Colonic mucosa (tissue), 4 donors: ENCODE measurements around the gene VSIG2. TPM values are rescaled to one million over a fixed set of nuclear protein-coding genes. Genes with fewer than 3 reads are reported as not detected.

ENCODE experiments used
- DNase-seq: peaks from one replicate; pipeline ENCODE4 v3.0.0-alpha.2; 2020
- H3K27ac ChIP-seq: fragments of 200-600 bp; one replicate; pipeline ENCODE4 v1.8.0; 2021
- H3K27me3 ChIP-seq: fragments of 200-600 bp; one replicate; pipeline ENCODE4 v1.8.0; 2021
- H3K36me3 ChIP-seq: fragments of 200-600 bp; one replicate; pipeline ENCODE4 v1.8.0; 2021
- H3K4me1 ChIP-seq: fragments of 200-600 bp; one replicate; pipeline ENCODE4 v1.8.0; 2021; ENCODE audit warnings: mild to moderate bottlenecking
- H3K4me3 ChIP-seq: fragments of 200-600 bp; one replicate; pipeline ENCODE4 v1.8.0; 2021
- H3K9ac ChIP-seq, 2 donors: one replicate each; pipeline ENCODE4 v1.7.0; 2013; ENCODE audit warnings: control low read depth in 2 of 2, low read depth in 2 of 2, low read length in 2 of 2
- H3K9me3 ChIP-seq: fragments of 200-600 bp; one replicate; pipeline ENCODE4 v1.8.0; 2021
- intact Hi-C: fragments of 100-400 bp; cut with DNase I; formaldehyde crosslinking; loops from one replicate; pipeline ENCODE4 v1.14.1; 2022
- total RNA-seq, 2 donors: library from RNA; stranded (reverse); fragmentation: NEBNext Ultra II Directional in 1 of 2; extraction: Animal tissue kit (Norgen Biotek cat#: 25700) in 1 of 2; gene quantifications; one replicate each; pipeline ENCODE4 v1.2.1, GENCODE V29; 2021
- TF ChIP-seq, protein P1 (sequence below): fragments of 200-600 bp; IDR thresholded peaks from one replicate; pipeline ENCODE4 v1.8.0; 2022; ENCODE audit warnings: antibody characterized with exemption, mild to moderate bottlenecking
- donor health status: healthy.
- donor health status: DM: no; HTN: no; CAD: no.
- donor health status: DM: no; HTN: no; CAD: no.

VSIG2 gene
- total RNA-seq, 2 donors from 2014 or later, result 122 to 155 TPM

DNA sequence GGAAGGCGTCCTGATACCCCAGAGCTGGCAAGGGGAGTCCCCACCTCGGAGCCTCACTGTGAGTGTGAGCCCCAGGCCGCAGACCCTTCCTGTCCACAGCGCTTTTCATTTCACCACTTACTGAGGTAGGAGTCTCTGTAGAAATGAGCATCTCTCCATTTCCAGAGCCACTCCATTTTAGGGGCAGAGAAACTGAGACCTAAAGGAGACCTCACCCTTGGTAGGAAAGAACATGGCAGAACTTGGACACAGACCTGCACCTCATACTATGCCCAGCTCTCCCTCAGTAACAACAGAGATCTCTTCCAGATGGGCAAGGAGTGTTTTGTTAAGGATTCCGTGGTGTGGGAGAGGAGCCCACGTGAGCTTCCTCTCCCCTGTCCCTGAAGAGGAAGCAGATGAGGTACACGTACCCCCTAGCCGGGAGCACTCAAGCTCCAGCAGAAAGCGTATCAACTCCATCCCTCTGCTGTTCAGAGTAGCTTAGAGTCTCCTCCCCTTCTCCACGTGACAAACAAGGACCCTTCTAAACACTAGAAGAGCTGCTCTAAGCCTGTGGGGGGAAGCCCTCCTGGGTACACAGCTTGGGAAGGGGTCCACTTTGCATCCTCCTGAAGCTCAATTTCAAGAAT, 532 bp upstream of the VSIG2 start:
- DNase-seq, result no peak
- TF ChIP-seq, protein P1, sequence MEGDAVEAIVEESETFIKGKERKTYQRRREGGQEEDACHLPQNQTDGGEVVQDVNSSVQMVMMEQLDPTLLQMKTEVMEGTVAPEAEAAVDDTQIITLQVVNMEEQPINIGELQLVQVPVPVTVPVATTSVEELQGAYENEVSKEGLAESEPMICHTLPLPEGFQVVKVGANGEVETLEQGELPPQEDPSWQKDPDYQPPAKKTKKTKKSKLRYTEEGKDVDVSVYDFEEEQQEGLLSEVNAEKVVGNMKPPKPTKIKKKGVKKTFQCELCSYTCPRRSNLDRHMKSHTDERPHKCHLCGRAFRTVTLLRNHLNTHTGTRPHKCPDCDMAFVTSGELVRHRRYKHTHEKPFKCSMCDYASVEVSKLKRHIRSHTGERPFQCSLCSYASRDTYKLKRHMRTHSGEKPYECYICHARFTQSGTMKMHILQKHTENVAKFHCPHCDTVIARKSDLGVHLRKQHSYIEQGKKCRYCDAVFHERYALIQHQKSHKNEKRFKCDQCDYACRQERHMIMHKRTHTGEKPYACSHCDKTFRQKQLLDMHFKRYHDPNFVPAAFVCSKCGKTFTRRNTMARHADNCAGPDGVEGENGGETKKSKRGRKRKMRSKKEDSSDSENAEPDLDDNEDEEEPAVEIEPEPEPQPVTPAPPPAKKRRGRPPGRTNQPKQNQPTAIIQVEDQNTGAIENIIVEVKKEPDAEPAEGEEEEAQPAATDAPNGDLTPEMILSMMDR, result no peak
- peaks cover 4% of the 10 kb centered on the region for H3K4me1 ChIP-seq
- H3K9me3 ChIP-seq, result no peaks in the 10 kb centered on the region
- peak overlapping the region; percentile 48 for H3K4me3 ChIP-seq
- intact Hi-C loops, result no loop called here
- H3K27me3 ChIP-seq, result no peaks in the 10 kb centered on the region
- H3K27ac ChIP-seq, result no peak overlapping the region
- peak overlapping the region; percentile 8 to 84 for H3K9ac ChIP-seq
- no peaks in the 10 kb centered on the region for H3K36me3 ChIP-seq

DNA sequence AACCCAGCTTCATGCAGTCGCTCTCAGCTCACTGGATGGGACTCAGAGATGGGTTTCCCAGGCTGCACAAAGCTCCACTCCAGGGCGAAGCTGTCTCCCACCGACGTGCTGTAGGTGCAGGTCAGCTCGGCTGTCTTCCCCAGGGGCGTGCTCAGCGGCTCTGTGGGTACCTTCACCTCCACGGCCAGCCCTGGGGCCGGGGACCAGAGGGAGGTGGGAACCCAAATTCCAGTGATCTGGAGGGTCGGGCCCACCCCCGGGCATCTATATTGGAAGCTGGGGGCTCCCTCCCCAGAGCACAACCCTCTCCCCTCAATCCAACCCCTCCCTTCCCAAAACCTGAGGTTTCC, 689 bp downstream of the VSIG2 start:
- Histone ChIP-seq H3K4me1 (peaks cover 4% of the 10 kb centered on the region), H3K9me3 (no peaks in the 10 kb centered on the region), H3K4me3 (peak overlapping the region; percentile 48), H3K9ac (peak overlapping the region; percentile 77 to 84), H3K36me3 (no peaks in the 10 kb centered on the region), H3K27me3 (no peaks in the 10 kb centered on the region), H3K27ac (peak overlapping the region; percentile 74)
- TF ChIP-seq, protein P1, result no peak
- intact Hi-C loops, result no loop called here
- DNase-seq, result no peak

DNA sequence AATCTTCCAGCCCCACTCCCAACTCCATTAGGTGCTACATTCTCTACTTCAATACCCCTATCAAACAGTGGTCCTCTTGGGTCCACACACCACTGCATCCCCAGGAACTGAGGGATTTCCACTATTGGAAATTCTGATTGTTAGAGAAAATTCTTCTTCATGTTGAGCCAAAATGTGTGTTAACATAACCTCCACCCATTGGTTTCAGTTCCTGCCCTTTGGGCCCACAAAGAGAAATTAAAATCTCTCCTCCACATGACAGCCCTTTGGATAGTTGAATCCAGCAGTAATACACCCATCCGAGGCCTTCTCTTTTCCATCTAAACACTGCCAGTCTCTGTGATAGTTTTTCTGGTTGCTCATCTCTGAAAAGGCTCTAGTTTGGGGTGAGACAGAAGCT, 2.1 kb downstream of the VSIG2 start:
- peaks cover 4% of the 10 kb centered on the region for H3K4me1 ChIP-seq

DNA sequence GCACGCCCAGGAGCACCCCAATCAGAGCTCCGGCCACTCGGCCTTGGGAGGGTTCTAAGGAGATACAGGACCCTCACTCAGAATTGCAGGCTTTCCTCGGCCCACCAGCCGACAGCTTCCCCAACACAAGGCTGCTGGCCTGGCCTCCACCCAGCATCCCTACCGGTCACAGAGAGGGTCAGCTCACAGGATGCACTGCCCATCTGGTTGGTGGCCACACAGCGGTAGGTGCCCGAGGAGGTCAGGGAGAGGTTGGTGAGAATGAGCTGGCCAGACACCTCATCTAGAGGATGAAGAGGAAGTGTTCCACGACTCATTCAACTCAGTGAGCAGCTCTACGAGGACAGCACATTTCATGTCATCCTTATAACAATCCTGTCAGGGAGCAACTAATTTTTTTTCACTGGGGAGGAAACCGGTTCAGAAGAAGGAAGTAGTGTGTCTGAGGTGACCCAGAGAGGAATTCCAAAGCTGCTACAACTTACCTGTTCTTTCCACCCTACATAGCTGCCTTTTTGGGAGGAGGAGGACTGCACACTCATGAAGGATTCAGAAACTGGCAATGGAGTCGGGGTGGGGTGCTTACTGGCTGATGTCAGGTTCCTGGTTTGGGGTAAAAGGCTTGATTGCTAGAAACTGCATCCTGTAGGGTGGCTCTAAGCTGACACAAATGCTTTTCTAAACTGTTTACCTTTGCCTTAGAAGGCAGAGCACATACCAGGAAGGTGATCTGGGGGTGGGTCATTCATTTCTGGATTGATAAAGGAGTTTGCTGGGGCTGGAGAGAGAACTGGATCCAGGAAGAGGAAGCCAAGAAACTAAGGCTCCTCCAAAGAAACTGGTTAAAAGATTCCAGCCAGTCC, 3.3 kb downstream of the VSIG2 start:
- Histone ChIP-seq H3K27me3 (peaks cover 4% of the 10 kb centered on the region), H3K4me1 (peaks cover 4% of the 10 kb centered on the region), H3K27ac (peak overlapping the region; percentile 62), H3K9me3 (no peaks in the 10 kb centered on the region), H3K36me3 (no peaks in the 10 kb centered on the region), H3K4me3 (no peak overlapping the region), H3K9ac (peak overlapping the region in 1 of 2 donors; percentile 77)
- TF ChIP-seq, protein P1, result no peak
- intact Hi-C loops, result loop anchor here (5.0 kb wide), 1 partner anchor 76 kb away; the partner anchor contains the start of genes SIAE and SPA17
- peak; percentile 59 for DNase-seq

More for the DNA sequence above, 2.1 kb downstream of the VSIG2 start:
- Histone ChIP-seq H3K9ac (peak overlapping the region in 1 of 2 donors; percentile 77), H3K27me3 (peaks cover 4% of the 10 kb centered on the region), H3K36me3 (no peaks in the 10 kb centered on the region), H3K4me3 (no peak overlapping the region), H3K27ac (peak overlapping the region; percentile 62), H3K9me3 (no peaks in the 10 kb centered on the region)
- no peak for DNase-seq
- intact Hi-C loops, result loop anchor here (5.0 kb wide), 1 partner anchor 78 kb away; the partner anchor contains the start of genes SIAE and SPA17
- TF ChIP-seq, protein P1, result no peak

DNA sequence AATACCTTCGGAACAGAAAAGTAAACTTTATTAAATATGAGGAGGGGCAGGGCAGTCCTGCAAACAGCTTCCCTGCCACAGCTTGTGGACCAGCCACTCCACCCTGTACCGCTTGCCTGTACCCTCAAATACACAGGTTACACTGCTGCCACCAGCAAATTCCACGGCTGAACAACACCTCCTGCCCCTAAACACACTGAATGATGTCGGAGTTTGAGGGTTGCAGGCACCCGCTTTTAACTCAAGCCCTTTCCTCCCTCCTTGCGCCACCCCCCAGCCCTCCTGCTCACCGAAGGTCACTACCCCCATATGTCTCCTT, 4.0 kb downstream of the VSIG2 start:
- peaks cover 4% of the 10 kb centered on the region for H3K4me1 ChIP-seq
- intact Hi-C loops, result loop anchor here (5.0 kb wide), 1 partner anchor 76 kb away; the partner anchor contains the start of genes SIAE and SPA17
- H3K9me3 ChIP-seq, result no peaks in the 10 kb centered on the region
- no peak overlapping the region for H3K4me3 ChIP-seq
- H3K27ac ChIP-seq, result peak overlapping the region; percentile 62
- DNase-seq, result no peak
- no peaks in the 10 kb centered on the region for H3K36me3 ChIP-seq
- H3K9ac ChIP-seq, result peak overlapping the region in 1 of 2 donors; percentile 28
- TF ChIP-seq, protein P1, result no peak
- peaks cover 4% of the 10 kb centered on the region for H3K27me3 ChIP-seq
